OCI-LY7 (cell line): ENCODE measurements around the gene MCM3. TPM values are rescaled to one million over a fixed set of nuclear protein-coding genes. Genes with fewer than 3 reads are reported as not detected.

Experiments
- BruUV-seq: library from RNA; stranded (reverse); fragments of 400-500 nt; replicated peaks from 2 replicates; lab custom pipeline; 2021; lab: Mats Ljungman, UMichigan
- CTCF ChIA-PET: fragments of 300-600 bp; sonication (Branson Sonifier 250); formaldehyde crosslinking; loops from one replicate; lab custom pipeline; 2022; ENCODE audit warnings: antibody characterized with exemption; ENCODE audit not compliant: unreplicated experiment; lab: Charles Lee
- POLR2A ChIA-PET: fragments of 300-600 bp; sonication (Branson Sonifier 250); formaldehyde crosslinking; loops from one replicate; lab custom pipeline; 2022; ENCODE audit warnings: antibody characterized with exemption; lab: Charles Lee
- DNase-seq: peaks from one replicate; pipeline ENCODE4 v3.0.0-alpha.2; 2015; ENCODE audit warnings: low spot score
- H2AFZ ChIP-seq: fragments of 200-600 bp; sonication (generic), shearing (Covaris generic); 2 replicates; pipeline ENCODE4 v1.6.1; 2014; ENCODE audit warnings: mild to moderate bottlenecking, antibody characterized with exemption, low read length, moderate library complexity
- H3K27ac ChIP-seq: fragments of 200-600 bp; sonication (generic); 2 replicates; pipeline ENCODE4 v1.5.1; 2014; ENCODE audit warnings: mixed run types, low read depth, mild to moderate bottlenecking, moderate library complexity, low read length, inconsistent platforms; ENCODE audit not compliant: poor library complexity, severe bottlenecking
- H3K36me3 ChIP-seq: fragments of 200-600 bp; sonication (generic); 2 replicates; pipeline ENCODE4 v1.6.1; 2014; ENCODE audit warnings: mild to moderate bottlenecking, antibody characterized with exemption, low read length, moderate library complexity, mixed read lengths; ENCODE audit not compliant: insufficient read depth
- H3K4me1 ChIP-seq: fragments of 200-600 bp; sonication (generic); 2 replicates; pipeline ENCODE4 v1.5.1; 2014; ENCODE audit warnings: mild to moderate bottlenecking, low read length; ENCODE audit not compliant: insufficient read depth, poor library complexity, severe bottlenecking
- H3K4me2 ChIP-seq: fragments of 200-600 bp; sonication (generic); 2 replicates; pipeline ENCODE4 v1.6.1; 2014; ENCODE audit warnings: mild to moderate bottlenecking, low read length
- H3K4me3 ChIP-seq: fragments of 200-600 bp; sonication (generic); 2 replicates; pipeline ENCODE4 v1.5.1; 2014; ENCODE audit warnings: mild to moderate bottlenecking, low read depth, low read length; ENCODE audit not compliant: poor library complexity, severe bottlenecking
- H3K79me2 ChIP-seq: fragments of 200-600 bp; sonication (generic); 2 replicates; pipeline ENCODE4 v1.6.1; 2016; ENCODE audit warnings: low read depth, mild to moderate bottlenecking, low read length, moderate library complexity, mixed read lengths; ENCODE audit not compliant: insufficient read depth
- H3K9me2 ChIP-seq: fragments of 200-600 bp; sonication (generic); 2 replicates; pipeline ENCODE4 v1.6.1; 2016; ENCODE audit warnings: mild to moderate bottlenecking, low read length, mixed read lengths; ENCODE audit not compliant: insufficient read depth
- H3K9me3 ChIP-seq: fragments of 200-600 bp; sonication (generic); 2 replicates; pipeline ENCODE4 v1.6.1; 2014; ENCODE audit warnings: mild to moderate bottlenecking, mixed run types, low read length, mixed read lengths
- H4K20me1 ChIP-seq: fragments of 200-600 bp; sonication (generic); 2 replicates; pipeline ENCODE4 v1.6.1; 2014; ENCODE audit warnings: mild to moderate bottlenecking, antibody characterized with exemption, low read length, moderate library complexity, mixed read lengths; ENCODE audit not compliant: insufficient read depth
- CTCF ChIP-seq: fragments of 200-600 bp; sonication (generic); conservative IDR thresholded peaks from 2 replicates; pipeline ENCODE4 v1.5.1; 2014; ENCODE audit warnings: mild to moderate bottlenecking, antibody characterized with exemption, low read length, moderate library complexity, mixed read lengths
- EZH2phosphoT487 ChIP-seq: fragments of 200-600 bp; sonication (generic); IDR thresholded peaks from 2 replicates; pipeline ENCODE4 v1.6.1; 2018; ENCODE audit warnings: low read depth, borderline replicate concordance, mild to moderate bottlenecking, mixed run types, antibody characterized with exemption, low read length, moderate library complexity, mixed read lengths
- intact Hi-C: fragments of 100-400 bp; cut with micrococcal nuclease; formaldehyde crosslinking; loops from one replicate; pipeline ENCODE4 v1.10.0; 2022; ENCODE audit not compliant: unreplicated experiment
- total RNA-seq, 2 experiments: library from RNA; depleted of rRNA in 1 of 2; stranded (reverse); fragments of >200 nt in 1 of 2; shearing (Covaris generic) in 1 of 2; gene quantifications; 2 replicates each; pipeline ENCODE4 v1.2.3, GENCODE V29; 2014 to 2022

Gene MCM3
- total RNA-seq, 2 experiments from 2014 or later = 272 to 295 TPM

GRCh38 chr6:52231406-52232127 lies 53.0 kb downstream of the MCM3 start:
- Histone ChIP-seq H3K4me1 (no peaks in the 10 kb centered on the region), H3K4me3 (no peak overlapping the region), H3K27ac (no peak overlapping the region), H3K9me3 (no peaks in the 10 kb centered on the region), H3K4me2 (no peak overlapping the region), H3K79me2 (no peaks in the 10 kb centered on the region), H2AFZ (no peak overlapping the region), H3K36me3 (no peaks in the 10 kb centered on the region), H3K9me2 (no peaks in the 10 kb centered on the region), H4K20me1 (no peaks in the 10 kb centered on the region)
- intact Hi-C loops = loop anchor here (5.0 kb wide), 1 partner anchor 144 kb away; the partner anchor contains the start of gene PKHD1
- no TSS peak for BruUV-seq
- no peak for DNase-seq
- CTCF ChIA-PET = interaction anchor here (0.6 kb wide), 1 partner anchor 161 kb away, joined by 3 read pairs; no protein-coding TSS in a partner anchor
- POLR2A ChIA-PET = interaction anchor here (0.9 kb wide), 1 partner anchor 10 kb away, joined by 3 read pairs; no protein-coding TSS in a partner anchor
- TF ChIP-seq EZH2phosphoT487 = no peak

GRCh38 chr6:52230685-52231084 lies 53.9 kb downstream of the MCM3 start:
- H3K9me2 ChIP-seq = no peaks in the 10 kb centered on the region
- no TSS peak for BruUV-seq
- H3K4me1 ChIP-seq = no peaks in the 10 kb centered on the region
- POLR2A ChIA-PET = interaction anchor here (0.6 to 1.8 kb wide), 4 partner anchors 8 to 232 kb away, joined by 3 to 7 read pairs (median 4); no protein-coding TSS in a partner anchor
- CTCF ChIA-PET = no interaction called here
- no peaks in the 10 kb centered on the region for H3K36me3 ChIP-seq
- TF ChIP-seq EZH2phosphoT487 (no peak), CTCF (no peak)
- H4K20me1 ChIP-seq = no peaks in the 10 kb centered on the region
- no peak overlapping the region for H3K4me2 ChIP-seq
- no peaks in the 10 kb centered on the region for H3K79me2 ChIP-seq
- H3K4me3 ChIP-seq = no peak overlapping the region
- H2AFZ ChIP-seq = no peak overlapping the region
- H3K9me3 ChIP-seq = no peaks in the 10 kb centered on the region
- no peak overlapping the region for H3K27ac ChIP-seq
- no peak for DNase-seq
- intact Hi-C loops = loop anchor here (5.0 kb wide), 1 partner anchor 143 kb away; the partner anchor contains the start of gene PKHD1

- no TSS peak for BruUV-seq
- no peaks in the 10 kb centered on the region for H3K79me2 ChIP-seq
- no peak overlapping the region for H2AFZ ChIP-seq
- no peak for DNase-seq
- no peaks in the 10 kb centered on the region for H3K36me3 ChIP-seq
- CTCF ChIA-PET = no interaction called here
- H3K9me2 ChIP-seq = no peaks in the 10 kb centered on the region
- no peak overlapping the region for H3K27ac ChIP-seq
- H3K9me3 ChIP-seq = no peaks in the 10 kb centered on the region
- no peaks in the 10 kb centered on the region for H3K4me1 ChIP-seq
- intact Hi-C loops = no loop called here
- POLR2A ChIA-PET = no interaction called here
- H3K4me2 ChIP-seq = no peak overlapping the region
- H4K20me1 ChIP-seq = no peaks in the 10 kb centered on the region
- no peak overlapping the region for H3K4me3 ChIP-seq
- no peak for TF ChIP-seq EZH2phosphoT487
- TF ChIP-seq CTCF = no peak
These were observed 57.0 kb downstream of the MCM3 start for GRCh38 chr6:52227495-52227894.
